Right atrium auricular region (tissue), 2 donors: ENCODE data around the gene PDK2. TPM values are rescaled to one million over a fixed set of nuclear protein-coding genes. Genes with fewer than 3 reads are reported as not detected.

Experiments used
- DNase-seq: peaks from one replicate; pipeline ENCODE4 v3.0.0-alpha.2; 2019; ENCODE audit warnings: low spot score
- H3K27ac ChIP-seq, 2 donors: fragments of 200-600 bp; sonication (generic); 1 replicate in 1 of 2; 2 replicates in 1 of 2; pipeline ENCODE4 v1.5.1; 2016 to 2019
- H3K27me3 ChIP-seq, 2 donors: fragments of 200-600 bp; sonication (generic); one replicate each; pipeline versions ENCODE4 v1.5.1 to v1.6.0; 2017 to 2019
- H3K36me3 ChIP-seq: fragments of 200-600 bp; sonication (generic); one replicate; pipeline ENCODE4 v1.5.1; 2016
- H3K4me1 ChIP-seq, 2 donors: fragments of 200-600 bp; sonication (generic); one replicate each; pipeline versions ENCODE4 v1.5.1 to v1.6.0; 2017 to 2019
- H3K4me3 ChIP-seq, 2 donors: fragments of 200-600 bp; sonication (generic); 1 replicate in 1 of 2; 2 replicates in 1 of 2; pipeline ENCODE4 v1.5.1; 2017 to 2019; ENCODE audit warnings: mild to moderate bottlenecking in 1 of 2, moderate library complexity in 1 of 2
- H3K9me3 ChIP-seq, 2 donors: fragments of 200-600 bp; sonication (generic); one replicate each; pipeline ENCODE4 v1.5.1; 2019
- total RNA-seq, 2 donors: library from RNA; depleted of rRNA; stranded (reverse); fragments of >200 nt; gene quantifications; one replicate each; pipeline ENCODE4 v1.1.0, GENCODE V29; 2016
- TF ChIP-seq, protein P1 (sequence below), 2 donors: fragments of 200-600 bp; sonication (generic); IDR thresholded peaks; one replicate each; pipeline ENCODE4 v1.5.1; 2019; ENCODE audit warnings: antibody characterized with exemption in 2 of 2

Gene PDK2
- total RNA-seq, 2 donors from 2014 or later: 186 to 214 TPM

- H3K27me3 ChIP-seq: no peaks in the 10 kb centered on the region
- DNase-seq: no peak
- H3K4me1 ChIP-seq: peaks cover 0 to 74% of the 10 kb centered on the region in 2 donors
- TF ChIP-seq, protein P1, sequence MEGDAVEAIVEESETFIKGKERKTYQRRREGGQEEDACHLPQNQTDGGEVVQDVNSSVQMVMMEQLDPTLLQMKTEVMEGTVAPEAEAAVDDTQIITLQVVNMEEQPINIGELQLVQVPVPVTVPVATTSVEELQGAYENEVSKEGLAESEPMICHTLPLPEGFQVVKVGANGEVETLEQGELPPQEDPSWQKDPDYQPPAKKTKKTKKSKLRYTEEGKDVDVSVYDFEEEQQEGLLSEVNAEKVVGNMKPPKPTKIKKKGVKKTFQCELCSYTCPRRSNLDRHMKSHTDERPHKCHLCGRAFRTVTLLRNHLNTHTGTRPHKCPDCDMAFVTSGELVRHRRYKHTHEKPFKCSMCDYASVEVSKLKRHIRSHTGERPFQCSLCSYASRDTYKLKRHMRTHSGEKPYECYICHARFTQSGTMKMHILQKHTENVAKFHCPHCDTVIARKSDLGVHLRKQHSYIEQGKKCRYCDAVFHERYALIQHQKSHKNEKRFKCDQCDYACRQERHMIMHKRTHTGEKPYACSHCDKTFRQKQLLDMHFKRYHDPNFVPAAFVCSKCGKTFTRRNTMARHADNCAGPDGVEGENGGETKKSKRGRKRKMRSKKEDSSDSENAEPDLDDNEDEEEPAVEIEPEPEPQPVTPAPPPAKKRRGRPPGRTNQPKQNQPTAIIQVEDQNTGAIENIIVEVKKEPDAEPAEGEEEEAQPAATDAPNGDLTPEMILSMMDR (IDR thresholded peaks at IDR 0.05): peak in 1 of 2 donors; percentile 21
- peaks cover 36% of the 10 kb centered on the region for H3K36me3 ChIP-seq
- H3K4me3 ChIP-seq: peak overlapping the region in 1 of 2 donors; percentile 87
- H3K27ac ChIP-seq: peak overlapping the region; percentile 94 to 95
- H3K9me3 ChIP-seq: no peaks in the 10 kb centered on the region
Measured at GRCh38 chr17:50146230-50146926, 51.2 kb downstream of the PDK2 start.

- no peak for DNase-seq
- Histone ChIP-seq H3K27me3 (no peaks in the 10 kb centered on the region), H3K4me3 (peak overlapping the region; percentile 78 to 87), H3K27ac (peak overlapping the region; percentile 94 to 95), H3K4me1 (peaks cover 0 to 74% of the 10 kb centered on the region in 2 donors), H3K36me3 (peaks cover 30% of the 10 kb centered on the region), H3K9me3 (no peaks in the 10 kb centered on the region)
- TF ChIP-seq, protein P1 (IDR thresholded peaks at IDR 0.05): no peak
Measured at GRCh38 chr17:50146927-50147665, 51.9 kb downstream of the PDK2 start.

DNA sequence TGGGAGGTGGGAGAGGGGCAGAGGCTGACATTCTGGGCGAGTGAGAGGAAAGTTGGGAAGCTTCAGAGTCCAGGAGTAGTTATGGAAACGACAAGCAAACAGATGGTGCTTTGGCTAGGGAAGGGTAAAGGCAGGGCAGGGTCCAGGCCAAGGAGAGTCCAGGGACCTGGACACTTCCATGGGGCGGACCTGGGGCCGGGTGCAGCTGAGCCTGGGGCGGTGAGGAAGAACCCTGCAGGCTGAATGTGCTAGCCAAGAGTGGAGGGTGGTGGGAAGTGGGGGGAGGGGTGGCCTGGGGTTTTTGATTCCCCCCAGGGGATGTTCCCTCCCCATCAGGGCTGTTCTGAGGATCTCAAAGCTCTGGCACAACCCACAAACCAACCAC is 52.7 kb downstream of the PDK2 start:
- TF ChIP-seq, protein P1 (IDR thresholded peaks at IDR 0.05): no peak
- Histone ChIP-seq H3K4me1 (peaks cover 0 to 74% of the 10 kb centered on the region in 2 donors), H3K27me3 (no peaks in the 10 kb centered on the region), H3K9me3 (no peaks in the 10 kb centered on the region), H3K36me3 (peaks cover 23% of the 10 kb centered on the region), H3K27ac (peak overlapping the region; percentile 94 to 95), H3K4me3 (peak overlapping the region; percentile 78 to 87)
- no peak for DNase-seq

DNA sequence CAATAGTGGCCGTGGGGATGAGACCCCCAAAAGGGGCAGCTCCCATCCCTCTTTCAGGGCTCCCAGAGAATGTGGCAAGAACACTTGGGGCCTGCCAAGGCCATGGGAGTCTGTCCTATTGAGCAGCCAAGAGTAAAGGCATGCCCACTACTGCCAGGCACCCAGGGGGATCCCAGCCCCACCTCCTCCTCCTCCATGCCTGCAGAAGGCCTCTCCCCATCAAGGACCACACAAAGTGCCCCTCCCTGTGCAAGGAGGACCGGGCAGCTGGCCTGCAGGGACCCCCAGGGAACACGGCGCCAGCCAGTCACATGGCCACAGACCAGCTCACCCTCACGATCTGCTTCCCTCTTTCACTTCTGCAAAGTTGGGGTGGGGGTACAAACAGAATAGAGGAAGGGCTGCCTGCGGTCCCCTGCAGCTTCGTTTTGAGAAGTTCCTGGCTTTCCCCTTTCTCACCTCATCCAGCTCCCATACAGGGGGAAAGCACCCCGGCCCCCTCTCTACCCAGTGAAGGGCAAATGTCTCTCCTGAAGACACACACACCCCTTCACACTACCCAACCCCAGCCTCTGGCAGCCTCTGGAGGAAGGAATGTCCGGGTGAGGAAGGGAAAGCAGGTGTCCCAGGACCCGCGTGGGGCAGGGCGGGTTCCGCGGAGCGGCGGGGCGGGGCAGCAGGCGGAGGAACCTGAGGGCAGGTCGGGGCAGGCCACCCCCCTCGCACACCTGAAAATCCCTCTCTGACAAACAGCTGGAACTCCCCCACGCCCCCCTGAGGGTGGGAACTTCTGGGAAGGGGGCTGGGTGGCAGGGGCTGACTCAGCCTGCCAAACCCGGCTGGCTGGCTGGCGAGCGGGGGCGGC is 53.3 kb downstream of the PDK2 start:
- H3K4me1 ChIP-seq: peaks cover 0 to 76% of the 10 kb centered on the region in 2 donors
- TF ChIP-seq, protein P1 (IDR thresholded peaks at IDR 0.05): no peak
- H3K4me3 ChIP-seq: peak overlapping the region; percentile 78 to 87
- peak overlapping the region; percentile 94 to 95 for H3K27ac ChIP-seq
- no peaks in the 10 kb centered on the region for H3K9me3 ChIP-seq
- H3K36me3 ChIP-seq: peaks cover 17% of the 10 kb centered on the region
- DNase-seq: no peak
- H3K27me3 ChIP-seq: no peaks in the 10 kb centered on the region

- H3K36me3 ChIP-seq: peaks cover 11% of the 10 kb centered on the region
- H3K27ac ChIP-seq: peak overlapping the region; percentile 94 to 95
- TF ChIP-seq, protein P1 (IDR thresholded peaks at IDR 0.05): no peak
- no peak for DNase-seq
- peaks cover 0 to 82% of the 10 kb centered on the region in 2 donors for H3K4me1 ChIP-seq
- H3K9me3 ChIP-seq: no peaks in the 10 kb centered on the region
- no peaks in the 10 kb centered on the region for H3K27me3 ChIP-seq
- peak overlapping the region; percentile 78 to 87 for H3K4me3 ChIP-seq
Measured at GRCh38 chr17:50149091-50149416, 53.9 kb downstream of the PDK2 start.
